SK-N-SH (cell line): ENCODE data around the gene HPN. TPM values are rescaled to one million over a fixed set of nuclear protein-coding genes. Genes with fewer than 3 reads are reported as not detected.
"Not testable (repeated sequence)": the region's sequence is repeated elsewhere in the genome, so short reads cannot be mapped to it uniquely, and the experiment has no call there.

Source experiments
- CTCF ChIA-PET: fragments of 300-600, 350-600 bp; formaldehyde crosslinking; extraction: SDS; loops from one replicate; lab custom pipeline; 2021; lab: Yijun Ruan, JAX
- POLR2A ChIA-PET: fragments of 350-600 bp; sonication (Branson Sonifier 250); formaldehyde crosslinking; extraction: SDS; loops from one replicate; lab custom pipeline; 2020; ENCODE audit warnings: antibody characterized with exemption, inconsistent platforms; lab: Yijun Ruan, JAX
- DNase-seq: peaks from one replicate; pipeline ENCODE4 v3.0.0; 2012
- H2AFZ ChIP-seq: fragments of 200-600 bp; sonication (generic); 2 replicates; pipeline ENCODE4 v1.8.1; 2016; ENCODE audit warnings: antibody characterized with exemption, mild to moderate bottlenecking, low read depth
- H3F3A ChIP-seq: fragments of 200-600 bp; sonication (generic); replicated peaks from 2 replicates; pipeline ENCODE3; 2016; ENCODE audit warnings: antibody characterized with exemption, mild to moderate bottlenecking; ENCODE audit not compliant: insufficient read depth
- H3K27ac ChIP-seq, 2 experiments: fragments of 200-500 bp in 1 of 2; fragments of 200-600 bp in 1 of 2; sonication (Bioruptor generic) in 1 of 2; sonication (generic), shearing (Covaris generic) in 1 of 2; 2 replicates each; pipeline versions ENCODE4 v1.5.1 to v1.6.1; 2014 to 2016; ENCODE audit warnings: low read depth in 2 of 2, inconsistent platforms in 1 of 2, low read length in 1 of 2, mild to moderate bottlenecking in 1 of 2, mixed read lengths in 1 of 2
- H3K27me3 ChIP-seq: fragments of 200-600 bp; sonication (generic), shearing (Covaris generic); 2 replicates; pipeline ENCODE4 v1.6.1; 2016; ENCODE audit warnings: mixed run types; ENCODE audit not compliant: insufficient read depth
- H3K36me3 ChIP-seq, 2 experiments: fragments of 200-500 bp in 1 of 2; fragments of 200-600 bp in 1 of 2; sonication (Bioruptor generic) in 1 of 2; sonication (generic) in 1 of 2; replicated peaks in 1 of 2; 2 replicates each; pipeline versions ENCODE3 to v1.5.1; 2014 to 2016; ENCODE audit warnings: low read length in 1 of 2, mild to moderate bottlenecking in 1 of 2; ENCODE audit not compliant: insufficient read depth in 2 of 2, control insufficient read depth in 1 of 2
- H3K4me1 ChIP-seq, 2 experiments: fragments of 200-500 bp in 1 of 2; fragments of 200-600 bp in 1 of 2; sonication (Bioruptor generic) in 1 of 2; sonication (generic), shearing (Covaris generic) in 1 of 2; 2 replicates each; pipeline versions ENCODE4 v1.5.1 to v1.6.1; 2014 to 2016; ENCODE audit warnings: low read depth in 1 of 2, low read length in 1 of 2, mixed run types in 1 of 2; ENCODE audit not compliant: insufficient read depth in 2 of 2, control insufficient read depth in 1 of 2
- H3K4me2 ChIP-seq: fragments of 200-600 bp; sonication (generic), shearing (Covaris generic); 2 replicates; pipeline ENCODE4 v1.6.1; 2017; ENCODE audit warnings: mixed run types
- H3K4me3 ChIP-seq, 2 experiments: fragments of 200-500 bp in 1 of 2; fragments of 200-600 bp in 1 of 2; sonication (Bioruptor generic) in 1 of 2; sonication (generic), shearing (Covaris generic) in 1 of 2; 2 replicates each; pipeline versions ENCODE4 v1.5.1 to v1.8.1; 2014 to 2016; ENCODE audit warnings: low read depth in 2 of 2, inconsistent platforms in 1 of 2, low read length in 1 of 2, mild to moderate bottlenecking in 1 of 2, mixed read lengths in 1 of 2, moderate library complexity in 1 of 2
- H3K79me2 ChIP-seq: fragments of 200-600 bp; sonication (generic); 2 replicates; pipeline ENCODE4 v1.8.1; 2017; ENCODE audit warnings: mild to moderate bottlenecking; ENCODE audit not compliant: insufficient read depth
- H3K9ac ChIP-seq: fragments of 200-600 bp; sonication (generic); 2 replicates; pipeline ENCODE4 v1.6.1; 2017; ENCODE audit warnings: mixed run types
- H3K9me2 ChIP-seq: fragments of 200-600 bp; sonication (generic); 2 replicates; pipeline ENCODE4 v1.6.1; 2017; ENCODE audit warnings: mixed run types
- H3K9me3 ChIP-seq: fragments of 200-600 bp; sonication (generic); 2 replicates; pipeline ENCODE4 v1.6.1; 2017; ENCODE audit warnings: mixed run types, mild to moderate bottlenecking, moderate library complexity
- H4K20me1 ChIP-seq: fragments of 200-600 bp; sonication (generic); 2 replicates; pipeline ENCODE4 v1.6.1; 2017; ENCODE audit warnings: mild to moderate bottlenecking, mixed run types; ENCODE audit not compliant: insufficient read depth
- EZH2phosphoT487 ChIP-seq: fragments of 200-600 bp; sonication (generic); IDR thresholded peaks from 2 replicates; pipeline ENCODE4 v1.6.1; 2017; ENCODE audit warnings: low read depth, mixed run types, mild to moderate bottlenecking, antibody characterized with exemption, moderate library complexity, borderline replicate concordance
- FOSL2 ChIP-seq: IDR thresholded peaks from 2 replicates; pipeline ENCODE4 v1.4.0; 2012; ENCODE audit warnings: low read depth, mild to moderate bottlenecking, moderate library complexity, borderline replicate concordance
- JUND ChIP-seq: IDR thresholded peaks from 2 replicates; pipeline ENCODE4 v1.4.0; 2012
- MXI1 ChIP-seq: IDR thresholded peaks from 2 replicates; pipeline ENCODE4 v1.6.1; 2012; ENCODE audit warnings: mild to moderate bottlenecking, low read depth, low read length, improper control_type of control experiment
- RCOR1 ChIP-seq: fragments of 150-350 bp; IDR thresholded peaks from 2 replicates; pipeline ENCODE4 v1.6.1; 2017; ENCODE audit warnings: antibody characterized with exemption, low read length
- SIN3A ChIP-seq: IDR thresholded peaks from 2 replicates; pipeline ENCODE4 v1.6.1; 2012; ENCODE audit warnings: low read depth, mild to moderate bottlenecking, low read length, moderate library complexity, borderline replicate concordance
- SMC3 ChIP-seq: IDR thresholded peaks from 2 replicates; pipeline ENCODE4 v1.6.1; 2012; ENCODE audit warnings: low read depth, low read length, improper control_type of control experiment
- TAF1 ChIP-seq: IDR thresholded peaks from 2 replicates; pipeline ENCODE4 v1.6.1; 2012; ENCODE audit warnings: low read depth, mild to moderate bottlenecking, low read length, moderate library complexity, borderline replicate concordance
- YY1 ChIP-seq: IDR thresholded peaks from 2 replicates; pipeline ENCODE4 v1.4.0; 2012; ENCODE audit warnings: low read depth, mild to moderate bottlenecking
- WGBS: methylation state at CpG from one replicate; pipeline ENCODE4 v1.1.6; 2017; ENCODE audit warnings: low lambda C conversion rate; 5-methylcytosine and 5-hydroxymethylcytosine counted together
- polyA plus RNA-seq, 3 experiments: library from polyadenylated mRNA; depleted of rRNA; stranded (reverse); fragments of >200 nt; gene quantifications; 2 replicates each; pipeline ENCODE4 v1.2.3, GENCODE V29; 2012
- TF ChIP-seq, protein P1 (sequence below): IDR thresholded peaks from 2 replicates; pipeline ENCODE4 v1.6.1; 2012; ENCODE audit warnings: mild to moderate bottlenecking, low read depth, low read length, moderate library complexity
- TF ChIP-seq, protein P2 (sequence below): fragments of 150-350 bp; IDR thresholded peaks from 2 replicates; pipeline ENCODE4 v1.6.1; 2016; ENCODE audit warnings: mild to moderate bottlenecking, low read depth, low read length
- TF ChIP-seq, protein P3 (sequence below): IDR thresholded peaks from 2 replicates; pipeline ENCODE4; 2012
- TF ChIP-seq, protein P4 (sequence below): IDR thresholded peaks from 2 replicates; pipeline ENCODE4 v1.4.0; 2012; ENCODE audit warnings: low read depth, borderline replicate concordance
- TF ChIP-seq, protein P5 (sequence below): IDR thresholded peaks from 2 replicates; pipeline ENCODE4 v1.4.0; 2012; ENCODE audit warnings: low read depth, borderline replicate concordance

Gene HPN
- polyA plus RNA-seq, 1 of the 3 experiments (the other 2 are of a cell fraction) = 0.05 TPM

DNA sequence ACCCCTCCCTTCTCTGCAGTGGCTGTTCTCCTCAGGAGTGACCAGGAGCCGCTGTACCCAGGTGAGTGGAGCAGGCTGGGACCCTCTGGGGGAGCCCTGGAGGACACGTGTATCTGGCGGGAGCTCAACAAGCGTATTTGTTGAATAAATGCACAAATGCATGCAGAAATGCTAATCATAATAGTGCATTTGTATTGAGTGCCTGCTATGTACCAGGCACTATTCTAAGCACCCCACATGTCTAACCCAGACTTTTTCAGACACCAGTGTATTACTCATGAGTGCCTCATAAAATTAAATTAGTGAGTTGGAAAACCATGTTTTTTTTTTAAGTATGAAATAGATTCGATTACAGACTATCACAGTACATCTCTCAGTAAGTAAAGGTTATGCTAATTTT, 7.9 kb downstream of the HPN start:
- TF ChIP-seq SIN3A = no peak
- TF ChIP-seq, protein P1, sequence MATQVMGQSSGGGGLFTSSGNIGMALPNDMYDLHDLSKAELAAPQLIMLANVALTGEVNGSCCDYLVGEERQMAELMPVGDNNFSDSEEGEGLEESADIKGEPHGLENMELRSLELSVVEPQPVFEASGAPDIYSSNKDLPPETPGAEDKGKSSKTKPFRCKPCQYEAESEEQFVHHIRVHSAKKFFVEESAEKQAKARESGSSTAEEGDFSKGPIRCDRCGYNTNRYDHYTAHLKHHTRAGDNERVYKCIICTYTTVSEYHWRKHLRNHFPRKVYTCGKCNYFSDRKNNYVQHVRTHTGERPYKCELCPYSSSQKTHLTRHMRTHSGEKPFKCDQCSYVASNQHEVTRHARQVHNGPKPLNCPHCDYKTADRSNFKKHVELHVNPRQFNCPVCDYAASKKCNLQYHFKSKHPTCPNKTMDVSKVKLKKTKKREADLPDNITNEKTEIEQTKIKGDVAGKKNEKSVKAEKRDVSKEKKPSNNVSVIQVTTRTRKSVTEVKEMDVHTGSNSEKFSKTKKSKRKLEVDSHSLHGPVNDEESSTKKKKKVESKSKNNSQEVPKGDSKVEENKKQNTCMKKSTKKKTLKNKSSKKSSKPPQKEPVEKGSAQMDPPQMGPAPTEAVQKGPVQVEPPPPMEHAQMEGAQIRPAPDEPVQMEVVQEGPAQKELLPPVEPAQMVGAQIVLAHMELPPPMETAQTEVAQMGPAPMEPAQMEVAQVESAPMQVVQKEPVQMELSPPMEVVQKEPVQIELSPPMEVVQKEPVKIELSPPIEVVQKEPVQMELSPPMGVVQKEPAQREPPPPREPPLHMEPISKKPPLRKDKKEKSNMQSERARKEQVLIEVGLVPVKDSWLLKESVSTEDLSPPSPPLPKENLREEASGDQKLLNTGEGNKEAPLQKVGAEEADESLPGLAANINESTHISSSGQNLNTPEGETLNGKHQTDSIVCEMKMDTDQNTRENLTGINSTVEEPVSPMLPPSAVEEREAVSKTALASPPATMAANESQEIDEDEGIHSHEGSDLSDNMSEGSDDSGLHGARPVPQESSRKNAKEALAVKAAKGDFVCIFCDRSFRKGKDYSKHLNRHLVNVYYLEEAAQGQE = no peak
- TF ChIP-seq EZH2phosphoT487 = no peak
- TF ChIP-seq, protein P2, sequence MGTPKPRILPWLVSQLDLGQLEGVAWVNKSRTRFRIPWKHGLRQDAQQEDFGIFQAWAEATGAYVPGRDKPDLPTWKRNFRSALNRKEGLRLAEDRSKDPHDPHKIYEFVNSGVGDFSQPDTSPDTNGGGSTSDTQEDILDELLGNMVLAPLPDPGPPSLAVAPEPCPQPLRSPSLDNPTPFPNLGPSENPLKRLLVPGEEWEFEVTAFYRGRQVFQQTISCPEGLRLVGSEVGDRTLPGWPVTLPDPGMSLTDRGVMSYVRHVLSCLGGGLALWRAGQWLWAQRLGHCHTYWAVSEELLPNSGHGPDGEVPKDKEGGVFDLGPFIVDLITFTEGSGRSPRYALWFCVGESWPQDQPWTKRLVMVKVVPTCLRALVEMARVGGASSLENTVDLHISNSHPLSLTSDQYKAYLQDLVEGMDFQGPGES = no peak
- TF ChIP-seq YY1 = no peak
- TF ChIP-seq RCOR1 = no peak
- no peak for TF ChIP-seq FOSL2
- TF ChIP-seq TAF1 = no peak
- no peak for TF ChIP-seq JUND
- no peak; the same call in 1 of the 2 replicates for TF ChIP-seq MXI1
- TF ChIP-seq, protein P3, sequence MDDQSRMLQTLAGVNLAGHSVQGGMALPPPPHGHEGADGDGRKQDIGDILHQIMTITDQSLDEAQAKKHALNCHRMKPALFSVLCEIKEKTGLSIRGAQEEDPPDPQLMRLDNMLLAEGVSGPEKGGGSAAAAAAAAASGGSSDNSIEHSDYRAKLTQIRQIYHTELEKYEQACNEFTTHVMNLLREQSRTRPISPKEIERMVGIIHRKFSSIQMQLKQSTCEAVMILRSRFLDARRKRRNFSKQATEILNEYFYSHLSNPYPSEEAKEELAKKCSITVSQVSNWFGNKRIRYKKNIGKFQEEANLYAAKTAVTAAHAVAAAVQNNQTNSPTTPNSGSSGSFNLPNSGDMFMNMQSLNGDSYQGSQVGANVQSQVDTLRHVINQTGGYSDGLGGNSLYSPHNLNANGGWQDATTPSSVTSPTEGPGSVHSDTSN = no peak
- no peak for TF ChIP-seq SMC3
- TF ChIP-seq, protein P4, sequence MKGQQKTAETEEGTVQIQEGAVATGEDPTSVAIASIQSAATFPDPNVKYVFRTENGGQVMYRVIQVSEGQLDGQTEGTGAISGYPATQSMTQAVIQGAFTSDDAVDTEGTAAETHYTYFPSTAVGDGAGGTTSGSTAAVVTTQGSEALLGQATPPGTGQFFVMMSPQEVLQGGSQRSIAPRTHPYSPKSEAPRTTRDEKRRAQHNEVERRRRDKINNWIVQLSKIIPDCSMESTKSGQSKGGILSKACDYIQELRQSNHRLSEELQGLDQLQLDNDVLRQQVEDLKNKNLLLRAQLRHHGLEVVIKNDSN = no peak
- TF ChIP-seq, protein P5, sequence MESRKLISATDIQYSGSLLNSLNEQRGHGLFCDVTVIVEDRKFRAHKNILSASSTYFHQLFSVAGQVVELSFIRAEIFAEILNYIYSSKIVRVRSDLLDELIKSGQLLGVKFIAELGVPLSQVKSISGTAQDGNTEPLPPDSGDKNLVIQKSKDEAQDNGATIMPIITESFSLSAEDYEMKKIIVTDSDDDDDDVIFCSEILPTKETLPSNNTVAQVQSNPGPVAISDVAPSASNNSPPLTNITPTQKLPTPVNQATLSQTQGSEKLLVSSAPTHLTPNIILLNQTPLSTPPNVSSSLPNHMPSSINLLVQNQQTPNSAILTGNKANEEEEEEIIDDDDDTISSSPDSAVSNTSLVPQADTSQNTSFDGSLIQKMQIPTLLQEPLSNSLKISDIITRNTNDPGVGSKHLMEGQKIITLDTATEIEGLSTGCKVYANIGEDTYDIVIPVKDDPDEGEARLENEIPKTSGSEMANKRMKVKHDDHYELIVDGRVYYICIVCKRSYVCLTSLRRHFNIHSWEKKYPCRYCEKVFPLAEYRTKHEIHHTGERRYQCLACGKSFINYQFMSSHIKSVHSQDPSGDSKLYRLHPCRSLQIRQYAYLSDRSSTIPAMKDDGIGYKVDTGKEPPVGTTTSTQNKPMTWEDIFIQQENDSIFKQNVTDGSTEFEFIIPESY = no peak
- ChIA-PET CTCF (interaction anchor here (1.2 to 4.0 kb wide), 2 partner anchors 17 to 36 kb away, joined by 3 to 24 read pairs; no protein-coding TSS in a partner anchor), POLR2A (no interaction called here)
- Histone ChIP-seq H3K27ac (no peak overlapping the region), H3K36me3 (no peaks in the 10 kb centered on the region), H3K4me1 (peaks cover 0 to 8% of the 10 kb centered on the region in 2 experiments; a peak in 1 of 4 replicates), H3K79me2 (no peaks in the 10 kb centered on the region), H2AFZ (no peak overlapping the region), H3K27me3 (no peaks in the 10 kb centered on the region), H3F3A (no peaks in the 10 kb centered on the region), H3K4me2 (no peak overlapping the region), H3K9me2 (no peaks in the 10 kb centered on the region), H3K4me3 (no peak overlapping the region), H4K20me1 (no peaks in the 10 kb centered on the region), H3K9ac (no peak overlapping the region), H3K9me3 (no peaks in the 10 kb centered on the region)
- DNase-seq = no peak
- WGBS = 55% methylated on average over 5 of the region's 5 CpGs

DNA sequence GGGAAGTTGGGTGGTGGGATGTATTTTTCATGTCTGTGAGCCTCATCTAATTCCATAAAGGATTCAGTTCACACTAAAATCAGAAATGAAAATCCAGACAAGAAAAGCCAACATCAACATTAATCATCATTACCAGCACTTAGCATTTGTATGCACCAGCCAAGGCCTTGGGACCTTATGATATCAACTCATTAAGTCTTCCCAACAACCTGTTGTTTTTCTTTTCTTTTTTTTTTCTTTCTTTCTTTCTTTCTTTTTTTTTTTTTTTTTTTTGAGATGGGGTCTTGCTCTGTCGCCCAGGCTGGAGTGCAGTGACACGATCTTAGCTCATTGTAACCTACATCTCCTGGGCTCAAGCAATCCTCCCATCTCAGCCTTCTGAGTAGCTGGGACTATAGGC, 9.1 kb downstream of the HPN start:
- CTCF ChIA-PET = interaction anchor here (1.2 to 9.9 kb wide), 3 partner anchors 7 to 37 kb away, joined by 3 to 86 read pairs (median 24); partner anchors contain the start of gene HPN
- H3K4me2 ChIP-seq, H4K20me1 ChIP-seq, H3K27me3 ChIP-seq, H3K27ac ChIP-seq, H3K79me2 ChIP-seq, H2AFZ ChIP-seq, H3K9ac ChIP-seq, H3K4me1 ChIP-seq, H3K4me3 ChIP-seq, POLR2A ChIA-PET, H3K36me3 ChIP-seq, H3K9me2 ChIP-seq, H3K9me3 ChIP-seq, H3F3A ChIP-seq, DNase-seq: not testable (repeated sequence)
- 92% methylated on average over 2 of the region's 2 CpGs for WGBS

DNA sequence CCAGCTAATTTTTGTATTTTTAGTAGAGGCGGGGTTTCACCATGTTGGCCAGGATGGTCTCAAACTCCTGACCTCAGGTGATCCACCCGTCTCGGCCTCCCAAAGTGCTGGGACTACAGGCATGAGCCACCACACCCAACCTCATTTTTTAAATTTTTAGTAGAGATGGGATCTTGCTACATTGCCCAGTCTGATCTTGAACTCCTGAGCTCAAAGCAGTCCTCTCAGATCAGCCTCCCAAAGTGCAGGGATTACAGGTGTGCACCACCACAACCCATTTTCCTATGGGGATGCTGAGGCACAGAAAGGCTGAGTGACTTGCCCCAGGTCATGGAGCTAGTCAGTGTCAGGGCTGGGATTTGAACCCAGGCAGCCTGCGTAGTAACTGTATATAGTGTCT, 9.7 kb downstream of the HPN start:
- WGBS = 82% methylated on average over 4 of the region's 4 CpGs
- H3K4me3 ChIP-seq, H3K9me2 ChIP-seq, H3K27ac ChIP-seq, H3K4me2 ChIP-seq, H3K27me3 ChIP-seq, H3K9ac ChIP-seq, DNase-seq, H3F3A ChIP-seq, H3K36me3 ChIP-seq, H3K79me2 ChIP-seq, H4K20me1 ChIP-seq, H3K9me3 ChIP-seq, POLR2A ChIA-PET, H3K4me1 ChIP-seq, H2AFZ ChIP-seq: not testable (repeated sequence)
- CTCF ChIA-PET = interaction anchor here (4.0 to 9.9 kb wide), 2 partner anchors 8 to 16 kb away, joined by 24 to 86 read pairs; partner anchors contain the start of gene HPN
